NCI-H526 treated with DMSO at 0.1 percent for 48 hours (cell line): ENCODE measurements around the gene RYR2.

Experiments
- DNase-seq: peaks from one replicate; lab custom pipeline; 2025; lab: John Stamatoyannopoulos, UW

RYR2 gene

DNA sequence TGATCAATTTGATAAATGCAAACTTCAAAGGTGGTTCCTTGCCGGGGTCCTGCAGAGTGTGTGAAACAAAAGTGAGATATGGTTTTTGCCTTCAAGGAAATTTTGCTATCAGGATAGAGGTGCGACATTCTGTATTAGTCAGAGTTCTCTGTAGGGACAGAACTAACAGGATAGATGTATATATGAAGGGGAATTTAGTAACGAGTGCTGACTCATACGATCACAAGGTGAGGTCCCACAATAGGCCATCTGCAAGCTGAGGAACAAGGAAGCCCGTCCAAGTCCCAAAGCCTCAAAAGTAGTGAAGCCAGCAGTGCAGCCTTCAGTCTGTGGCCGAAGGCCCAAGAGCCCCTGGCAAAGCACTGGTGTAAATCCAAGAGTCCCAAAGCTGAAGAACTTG, 157.0 kb downstream of the RYR2 start:
- DNase-seq: no peak

DNA sequence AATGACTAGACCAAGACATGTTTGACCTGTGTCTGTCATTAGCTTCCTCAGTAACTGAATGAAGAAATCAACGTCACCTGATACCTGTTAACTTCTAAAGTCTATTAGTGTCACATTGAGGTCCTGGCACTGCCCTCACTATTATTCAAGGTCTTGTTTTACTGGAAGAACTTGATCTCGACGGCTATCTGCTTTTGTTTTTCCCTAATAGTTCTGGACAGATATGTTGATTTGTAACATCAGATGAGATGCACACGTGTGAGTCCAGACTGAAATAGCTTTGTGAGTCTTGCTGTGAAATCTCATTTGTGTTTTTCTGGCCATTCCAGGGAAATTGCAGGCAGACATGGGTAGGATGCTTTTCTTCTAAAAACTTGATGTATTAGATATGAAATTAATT, 159.2 kb downstream of the RYR2 start:
- DNase-seq: no peak

DNA sequence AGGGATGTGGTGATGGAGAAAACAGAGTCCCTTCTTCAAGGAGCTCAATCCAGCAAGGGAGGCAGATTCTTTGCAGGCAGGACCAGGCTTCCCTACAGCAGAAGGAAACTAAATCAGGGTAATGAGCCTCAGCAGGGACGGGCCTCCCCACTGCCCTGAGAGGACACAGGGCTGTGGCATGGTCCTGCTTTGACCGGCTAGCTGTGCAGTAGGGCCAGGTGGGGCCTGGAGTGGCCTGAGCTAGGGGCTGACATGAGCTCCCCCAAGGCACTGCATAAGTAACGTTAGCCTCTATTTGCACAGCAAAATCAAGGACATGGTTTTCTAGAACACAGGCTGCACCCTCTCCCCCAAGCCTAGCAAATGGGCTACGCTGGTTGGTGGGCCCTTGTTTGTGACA, 162.9 kb downstream of the RYR2 start:
- DNase-seq: no peak

DNA sequence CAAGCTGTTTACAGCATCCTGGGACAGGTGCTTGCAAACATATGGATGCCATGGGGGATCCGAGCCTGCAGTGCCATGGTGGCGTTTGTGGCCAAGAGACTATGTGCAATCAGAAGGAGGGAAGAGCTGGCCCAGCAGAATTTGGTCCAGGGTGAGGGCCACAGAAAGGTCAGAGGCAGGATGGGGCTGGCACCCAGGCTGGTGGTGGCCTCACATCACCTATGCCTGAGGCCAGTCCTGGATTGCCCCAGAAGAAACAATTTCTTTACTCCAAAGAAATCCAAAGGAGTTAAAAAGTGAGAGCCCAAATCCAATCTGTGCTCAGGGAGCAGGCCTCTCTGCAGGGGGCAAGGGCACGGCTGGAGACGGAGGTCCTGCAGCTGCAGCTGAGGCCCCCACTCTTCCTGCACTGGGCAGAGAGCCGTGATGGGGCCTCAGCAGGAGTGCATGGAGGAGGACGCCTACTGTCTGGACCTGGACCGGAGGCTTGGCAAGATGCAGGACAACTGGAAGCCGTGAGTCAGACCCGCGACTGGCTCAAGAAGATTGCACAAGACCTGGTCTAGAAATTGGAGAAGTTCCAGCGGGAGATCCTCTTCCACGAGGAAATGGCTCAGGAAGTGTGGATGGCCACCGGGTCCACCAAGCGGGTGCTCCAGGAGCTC, 163.5 kb downstream of the RYR2 start:
- DNase-seq: no peak

DNA sequence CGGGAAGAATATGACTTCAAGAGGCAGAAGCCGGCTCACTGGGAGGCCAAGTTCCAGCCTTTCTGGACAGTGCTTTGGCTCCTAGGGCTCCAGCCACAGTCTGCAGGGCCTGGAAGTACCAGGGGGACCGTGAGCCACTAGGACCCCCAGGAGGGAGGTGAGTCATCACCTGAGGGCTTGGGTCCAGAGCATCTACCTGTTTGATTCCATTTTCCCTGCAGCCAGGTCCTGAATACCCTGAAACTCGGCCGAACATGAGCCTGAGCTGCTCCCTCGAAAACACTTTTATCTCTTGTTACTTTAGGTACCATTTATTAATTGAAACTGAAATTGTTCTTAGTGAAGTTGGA, 164.1 kb downstream of the RYR2 start:
- DNase-seq: no peak

DNA sequence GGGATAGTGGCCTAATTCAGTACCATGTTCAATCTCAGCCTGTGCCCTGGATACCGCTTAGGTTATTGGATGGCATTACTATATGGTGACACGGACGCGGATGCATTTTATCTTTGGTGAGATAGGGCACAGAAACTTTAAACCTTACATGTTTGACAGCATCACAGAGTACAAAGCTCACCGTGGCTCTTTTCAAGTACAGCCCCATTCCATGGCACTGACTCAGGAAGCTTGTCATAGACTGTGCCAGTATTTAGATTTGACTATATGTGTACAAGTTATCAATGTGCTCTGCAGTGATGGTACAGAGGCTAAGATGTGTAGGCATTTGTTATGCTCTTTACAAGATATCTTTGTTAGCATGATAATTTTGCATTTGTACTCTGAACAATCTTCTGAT, 169.0 kb downstream of the RYR2 start:
- DNase-seq: no peak

DNA sequence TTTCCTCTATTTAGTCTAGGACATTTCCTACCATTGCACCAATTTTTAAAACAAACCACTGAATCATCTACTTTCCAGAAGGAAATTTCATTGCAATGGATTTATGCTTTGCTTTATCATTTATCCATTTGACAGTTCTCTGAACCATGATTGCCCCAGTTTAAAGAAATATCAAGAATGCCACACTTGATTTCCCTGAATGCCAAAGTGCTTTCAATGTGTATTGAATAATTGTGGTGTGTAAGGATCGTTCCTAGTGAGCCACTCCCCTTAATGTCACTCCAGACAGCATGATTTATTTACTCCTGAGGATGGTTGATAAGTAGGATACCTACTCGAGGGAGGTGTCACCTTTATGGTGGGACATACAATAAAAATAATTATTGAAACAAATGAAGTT, 169.6 kb downstream of the RYR2 start:
- DNase-seq: no peak

DNA sequence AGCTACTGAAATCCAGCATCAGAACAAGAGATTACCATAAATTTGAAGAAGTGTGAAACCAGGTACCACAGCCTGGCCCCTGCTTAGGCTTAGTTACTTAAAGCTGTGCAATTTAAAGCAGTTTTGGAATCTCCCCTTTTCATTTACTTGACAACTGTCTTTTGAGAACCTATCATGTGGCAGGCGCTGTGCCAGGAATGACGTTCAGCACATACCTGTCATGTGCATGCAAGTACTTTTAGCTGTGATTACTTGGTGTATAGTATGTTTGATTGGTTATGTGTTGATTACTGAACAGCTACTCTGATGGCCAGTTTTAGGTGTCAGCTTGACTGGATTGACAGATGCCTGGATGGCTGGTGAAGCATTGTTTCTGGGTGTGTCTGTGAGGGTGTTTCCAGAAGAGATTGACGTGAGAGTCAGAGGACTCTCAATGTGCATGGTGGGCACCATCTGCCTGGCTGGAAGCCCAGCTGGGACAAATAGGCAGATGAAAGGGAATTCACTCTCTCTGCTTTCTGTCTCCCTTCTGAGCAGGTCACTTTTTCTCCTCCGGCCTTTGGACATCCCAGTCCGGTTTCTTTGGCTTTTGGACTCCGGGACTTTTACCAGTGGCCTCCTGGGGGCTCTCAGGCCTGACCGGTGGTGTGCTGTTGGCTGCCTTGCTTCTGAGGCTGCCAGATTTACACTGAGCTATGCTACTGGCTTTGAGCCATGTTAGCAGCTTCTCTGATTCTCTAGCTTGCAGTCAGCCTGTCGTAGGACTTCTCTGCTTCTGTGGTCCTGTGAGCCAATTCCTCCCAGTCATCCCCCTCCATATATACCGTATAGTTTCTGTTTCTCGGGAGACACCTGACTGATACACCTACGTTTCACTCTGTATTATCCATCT, 178.0 kb downstream of the RYR2 start:
- DNase-seq: no peak

DNA sequence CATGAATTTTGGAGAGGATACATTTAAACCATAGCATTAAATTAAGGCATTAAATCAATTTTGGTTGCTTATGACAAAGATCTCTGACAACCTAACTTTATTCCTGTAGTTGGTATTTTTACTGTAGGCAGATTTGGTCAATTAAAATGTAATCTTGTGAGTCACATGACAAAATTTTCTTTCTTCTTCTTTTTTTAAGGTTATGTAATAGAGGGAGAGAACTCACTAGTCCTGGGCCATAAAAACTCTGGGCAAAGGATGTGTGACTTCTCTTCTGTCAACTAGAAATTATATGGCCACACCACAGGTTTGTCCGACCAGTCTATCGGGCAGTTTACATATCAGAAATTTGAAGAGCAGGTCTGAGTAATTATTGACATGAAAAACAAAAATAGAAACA, 181.4 kb downstream of the RYR2 start:
- no peak for DNase-seq

DNA sequence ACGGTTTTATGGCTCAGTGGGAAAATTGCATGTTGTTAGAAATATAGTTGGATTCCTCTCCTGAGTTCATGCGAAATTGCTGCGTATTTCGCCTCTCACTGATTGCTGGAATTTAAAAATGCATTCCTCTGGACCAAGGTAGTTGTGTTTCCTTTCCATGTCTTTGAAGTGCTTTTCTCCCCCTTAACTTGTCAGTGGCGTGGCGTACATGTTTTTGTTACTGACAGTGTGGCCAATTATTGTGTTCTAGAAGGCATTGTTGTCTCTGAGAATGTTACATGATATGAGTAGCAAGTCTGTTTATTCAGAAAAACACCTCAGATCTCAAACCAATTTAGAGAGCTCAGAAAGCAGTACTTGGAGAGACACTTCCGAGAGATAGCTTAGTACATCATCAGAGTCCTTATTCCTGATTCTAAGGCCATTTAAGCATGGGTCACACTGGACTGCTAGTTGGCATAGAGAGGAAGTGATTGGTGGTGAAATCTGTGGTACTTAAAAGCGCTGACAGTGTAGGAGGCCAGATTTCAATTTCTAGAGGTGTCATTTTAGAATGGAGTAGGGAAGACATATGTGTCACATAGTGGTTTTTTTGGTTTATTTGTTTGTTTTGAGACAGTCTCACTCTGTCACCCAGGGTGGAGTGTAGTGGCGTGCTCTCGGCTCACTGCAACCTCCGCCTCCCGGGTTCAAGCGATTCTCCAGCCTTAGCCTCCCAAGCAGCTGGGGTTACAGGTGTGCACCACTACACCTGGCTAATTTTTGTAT, 184.4 kb downstream of the RYR2 start:
- no peak for DNase-seq

DNA sequence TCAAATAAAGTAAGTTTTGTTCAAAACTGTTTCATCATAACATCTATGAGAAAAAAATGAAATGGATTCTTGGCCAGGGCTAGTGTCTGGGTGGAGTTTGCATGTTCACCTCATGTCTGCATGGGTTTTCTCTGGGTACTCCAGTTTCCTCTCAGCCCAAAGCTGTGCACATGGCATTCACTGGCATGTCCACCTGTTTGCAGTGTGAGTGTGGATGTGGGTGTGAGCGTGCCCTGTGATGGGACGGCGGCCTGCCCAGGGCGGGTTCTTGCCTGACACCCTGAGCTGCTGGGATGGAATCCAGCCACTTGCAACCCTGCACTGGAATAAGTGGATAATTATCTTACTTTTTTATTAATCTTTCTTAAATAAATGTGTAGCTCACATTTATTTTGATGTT, 185.5 kb downstream of the RYR2 start:
- no peak for DNase-seq

DNA sequence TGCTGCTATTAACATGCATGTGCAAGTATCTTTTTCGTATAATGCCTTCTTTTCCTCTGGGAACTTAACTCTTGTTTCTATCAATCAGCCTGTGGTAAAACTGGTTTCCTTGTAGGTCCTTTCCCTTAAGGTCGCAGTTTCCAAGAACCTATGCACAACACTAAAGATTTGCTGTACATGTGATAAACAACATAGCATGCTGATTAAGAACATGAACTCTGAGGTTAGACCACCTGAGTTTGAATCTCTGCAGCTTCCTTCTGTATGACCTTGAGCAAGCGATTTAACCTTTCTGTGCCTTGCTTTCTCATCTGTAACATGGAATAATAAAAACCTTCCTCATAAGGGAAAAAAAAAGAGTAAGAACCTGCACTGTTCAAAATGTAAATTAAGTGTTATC, 186.4 kb downstream of the RYR2 start:
- DNase-seq: no peak

DNA sequence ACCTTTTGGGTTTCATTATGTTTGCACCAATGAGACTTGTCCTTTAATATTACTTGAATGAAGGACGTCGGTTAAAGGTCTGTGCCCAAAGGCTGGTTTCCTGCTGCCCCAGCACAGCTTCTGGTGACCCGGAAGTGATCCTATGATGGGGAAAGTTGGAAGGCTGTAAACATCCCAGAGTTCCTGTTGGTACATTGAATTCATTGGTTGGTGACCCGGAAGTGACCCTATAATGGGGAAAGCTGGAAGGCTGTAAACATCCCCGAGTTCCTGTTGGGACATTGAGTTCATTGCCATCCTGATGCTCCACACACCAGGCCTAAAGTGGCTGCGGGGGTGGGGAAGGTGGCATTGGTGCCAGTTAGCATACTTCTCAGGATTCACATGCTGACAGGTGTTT, 187.3 kb downstream of the RYR2 start:
- DNase-seq: no peak

DNA sequence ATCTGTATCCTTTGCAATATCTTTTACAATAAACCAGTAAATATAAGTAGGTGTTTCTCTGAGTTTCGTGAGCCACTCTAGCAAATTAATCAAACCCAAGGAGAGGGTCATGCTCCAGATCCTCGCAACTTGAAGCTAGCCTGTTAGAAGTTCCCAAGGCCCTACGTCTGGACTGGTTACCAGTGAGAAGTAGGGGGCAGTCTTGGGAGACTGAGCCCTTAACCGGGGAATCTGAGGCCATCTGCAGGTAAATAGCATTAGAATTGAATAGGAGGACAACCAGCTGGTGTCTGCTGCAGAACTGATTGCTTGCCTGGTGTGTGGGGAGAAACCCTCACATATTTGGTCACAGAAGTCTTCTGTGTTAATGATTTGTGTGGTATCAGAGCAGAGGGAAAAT, 190.5 kb downstream of the RYR2 start:
- no peak for DNase-seq

DNA sequence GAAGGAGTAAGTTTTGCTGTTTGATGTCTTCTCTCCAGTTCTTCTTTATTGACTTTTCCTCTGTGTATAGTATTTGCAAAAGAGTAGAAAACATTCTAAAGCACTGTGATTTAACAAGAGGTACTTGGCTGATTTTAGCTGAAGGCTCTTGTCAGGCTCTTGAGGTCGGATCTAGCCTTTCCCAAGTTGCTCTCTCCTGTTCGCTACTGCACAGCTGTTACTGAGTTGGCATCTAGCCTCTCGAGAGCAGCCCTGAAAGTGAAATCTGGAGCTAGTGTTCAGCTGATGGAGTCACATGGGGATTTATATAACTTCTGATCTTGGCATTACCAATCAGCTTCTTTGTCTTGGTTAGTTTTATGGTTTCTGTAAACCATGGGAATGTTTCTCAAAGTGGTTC, 193.1 kb downstream of the RYR2 start:
- no peak for DNase-seq

DNA sequence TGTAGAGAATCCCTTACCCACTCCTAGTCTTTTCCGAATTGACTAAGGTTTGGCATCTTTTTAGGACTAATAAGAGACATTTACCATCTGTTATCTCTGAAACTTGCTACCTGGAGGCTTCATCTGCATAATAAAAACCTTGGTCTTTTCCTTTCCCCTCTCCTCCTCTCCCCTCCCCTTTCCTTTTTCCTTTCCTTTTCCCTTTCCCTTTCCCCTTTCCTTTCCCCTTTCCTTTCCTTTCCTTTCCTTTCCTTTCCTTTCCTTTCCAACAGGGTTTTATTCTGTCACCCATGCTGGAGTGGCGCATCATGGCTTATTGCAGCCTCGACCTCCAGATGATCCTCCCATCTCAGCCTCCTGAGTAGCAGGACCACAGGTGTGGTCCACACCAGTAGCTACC, 195.7 kb downstream of the RYR2 start:
- no peak for DNase-seq

DNA sequence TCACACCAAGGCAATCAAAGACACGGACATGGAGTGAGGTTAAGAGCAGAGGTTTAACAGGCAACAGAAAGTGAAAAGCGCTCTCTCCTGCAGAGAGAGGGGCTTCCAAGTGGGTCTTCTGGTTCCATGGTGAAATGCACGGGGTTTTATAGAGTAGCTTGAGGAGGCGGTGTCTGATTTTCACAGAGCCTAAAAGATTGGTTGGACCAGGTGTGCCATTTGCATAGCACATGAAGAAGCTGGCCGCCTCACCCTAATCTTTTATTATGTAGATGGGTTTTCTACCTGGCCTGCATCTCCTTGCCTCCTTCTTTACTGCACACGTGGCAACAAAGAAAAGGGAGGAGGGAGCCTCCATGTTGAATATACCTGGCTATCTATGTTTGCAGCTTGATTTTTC, 197.3 kb downstream of the RYR2 start:
- no peak for DNase-seq

DNA sequence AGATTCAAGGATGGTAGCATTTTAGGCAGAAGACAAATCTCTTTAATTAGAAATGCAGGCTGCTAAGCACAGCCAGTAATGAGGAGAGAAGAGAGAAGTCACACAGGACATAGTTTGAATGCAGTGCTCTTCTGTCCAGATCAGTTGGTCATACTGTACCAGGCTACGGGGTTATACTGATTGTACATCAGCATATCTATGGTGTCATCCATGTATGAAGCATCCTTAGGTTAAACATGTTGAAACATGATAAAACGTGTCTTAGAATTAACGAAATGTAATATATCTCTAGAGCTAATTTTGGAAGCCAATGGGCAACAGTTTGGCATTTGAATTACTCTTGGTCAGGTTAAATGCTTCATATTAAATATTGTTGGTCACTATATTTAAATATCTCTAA, 199.1 kb downstream of the RYR2 start:
- no peak for DNase-seq

DNA sequence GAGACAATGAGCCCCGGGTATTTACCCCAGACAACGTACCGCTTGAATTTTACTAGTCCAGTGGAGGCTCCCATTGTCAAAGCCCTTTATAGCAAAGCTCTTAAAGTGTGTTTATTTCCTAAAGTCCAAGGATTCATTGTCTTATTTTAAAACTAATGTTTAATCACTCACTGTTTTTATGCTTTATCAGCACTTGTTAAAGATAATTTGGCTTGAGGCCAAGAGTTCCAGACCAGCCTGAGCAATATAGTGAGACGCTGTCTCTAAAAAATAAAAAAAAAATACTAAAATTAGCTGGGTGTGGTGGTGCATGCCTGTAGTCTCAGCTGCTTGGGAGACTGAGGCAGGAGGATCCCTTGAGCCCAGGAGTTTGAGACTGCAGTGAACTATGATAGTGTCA, 202.8 kb downstream of the RYR2 start:
- no peak for DNase-seq

DNA sequence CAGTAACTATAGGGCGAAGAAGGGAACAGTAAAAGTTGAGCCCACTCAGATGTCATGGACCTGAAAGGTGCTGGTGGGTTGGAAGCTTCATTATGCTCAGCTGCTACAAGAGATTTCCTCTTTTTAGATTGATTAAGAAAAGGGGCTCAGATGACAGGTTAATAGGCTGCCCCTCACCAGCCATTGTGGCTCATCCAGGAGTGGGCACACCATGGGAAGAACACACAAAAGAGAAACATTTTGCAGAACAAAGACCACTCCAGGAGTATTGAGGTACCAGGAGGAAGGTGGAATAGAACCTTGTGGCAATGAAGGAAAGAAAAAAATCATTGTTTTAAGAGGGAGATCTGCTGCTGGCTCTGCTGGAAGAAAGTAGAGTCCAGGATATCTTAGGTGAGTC, 205.5 kb downstream of the RYR2 start:
- no peak for DNase-seq

DNA sequence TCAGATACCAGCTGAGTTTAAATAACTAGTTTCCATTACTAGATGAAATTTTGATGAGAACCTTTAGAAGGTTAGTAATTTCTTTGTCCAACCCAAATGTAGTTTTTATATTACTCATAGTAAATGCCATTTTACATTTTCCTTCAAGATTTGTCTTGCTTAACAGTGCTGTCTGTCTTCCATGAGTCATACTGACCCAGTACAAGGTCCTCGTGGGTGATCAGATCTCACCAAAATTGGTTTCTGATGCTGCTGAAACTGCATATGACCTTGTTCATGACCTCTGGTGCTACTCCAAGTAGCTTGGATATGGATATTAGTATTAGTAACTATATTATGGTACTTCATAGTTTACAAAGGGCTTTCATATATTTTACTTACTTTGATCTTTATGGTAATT, 207.1 kb downstream of the RYR2 start:
- DNase-seq: no peak

DNA sequence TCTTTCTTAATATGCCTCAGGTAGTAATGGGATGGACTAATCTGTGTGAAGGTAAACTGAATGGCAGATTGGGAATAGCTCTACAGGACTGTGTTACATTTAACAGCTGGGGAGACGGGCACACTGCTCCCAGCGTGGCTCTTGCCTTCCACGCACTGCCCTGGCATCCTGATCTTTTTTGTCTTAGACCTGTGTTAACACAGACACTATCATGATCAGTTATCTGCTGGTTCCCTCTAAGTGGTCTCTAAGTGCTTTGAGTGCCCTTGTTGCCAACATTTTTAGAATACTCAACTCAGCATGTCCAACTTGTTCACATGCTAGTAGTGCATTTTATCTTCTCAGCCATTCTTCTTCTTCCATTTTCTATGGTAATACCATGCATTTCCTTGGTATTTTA, 208.1 kb downstream of the RYR2 start:
- DNase-seq: no peak

DNA sequence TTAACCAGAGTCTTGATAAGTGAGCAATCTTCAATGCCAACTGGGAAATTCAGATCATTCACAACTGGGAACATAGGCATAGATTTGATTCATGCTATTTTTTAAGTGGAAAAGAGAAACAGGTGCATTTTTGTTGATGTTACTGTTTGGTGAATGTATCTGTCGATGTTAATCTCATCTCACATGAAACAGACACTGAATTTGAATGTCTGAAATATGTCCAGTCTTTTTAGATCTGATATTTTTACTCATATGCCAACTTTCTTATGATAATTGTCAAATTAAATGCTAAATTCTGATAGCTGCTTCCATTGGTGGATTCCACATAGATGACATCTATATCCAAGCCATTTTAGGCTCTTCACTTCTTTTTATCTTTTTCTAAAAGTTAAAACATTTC, 213.1 kb downstream of the RYR2 start:
- no peak for DNase-seq
